Left ventricle myocardium inferior (tissue), 1 donor: ENCODE data around the gene TWF1. TPM values are rescaled to one million over a fixed set of nuclear protein-coding genes. Genes with fewer than 3 reads are reported as not detected.

ENCODE experiments used
- DNase-seq: peaks from one replicate; pipeline ENCODE4 v3.0.0-alpha.2; 2020
- H3K27ac ChIP-seq: fragments of 200-600 bp; replicated peaks from 2 replicates; pipeline ENCODE4 v1.8.0; 2021
- H3K27me3 ChIP-seq: fragments of 200-600 bp; 2 replicates; pipeline ENCODE4 v1.8.0; 2021; ENCODE audit warnings: low read depth
- H3K36me3 ChIP-seq: fragments of 200-600 bp; 2 replicates; pipeline ENCODE4 v1.8.0; 2021
- H3K4me1 ChIP-seq: fragments of 200-600 bp; 2 replicates; pipeline ENCODE4 v1.8.0; 2021
- H3K4me3 ChIP-seq: fragments of 200-600 bp; 2 replicates; pipeline ENCODE4 v1.8.0; 2021; ENCODE audit warnings: mild to moderate bottlenecking, moderate library complexity
- H3K9me3 ChIP-seq: fragments of 200-600 bp; replicated peaks from 2 replicates; pipeline ENCODE4 v1.8.0; 2021
- intact Hi-C: fragments of 100-400 bp; cut with micrococcal nuclease; formaldehyde crosslinking; loops from one replicate; pipeline ENCODE4 v1.11.0; 2022
- total RNA-seq: library from RNA; stranded (reverse); fragmentation: NEBNext Ultra II Directional; extraction: Animal tissue kit (Norgen Biotek cat#: 25700); gene quantifications from one replicate; pipeline ENCODE4 v1.2.1, GENCODE V29; 2021
- TF ChIP-seq, protein P1 (sequence below): fragments of 200-600 bp; IDR thresholded peaks from 2 replicates; pipeline ENCODE4 v1.8.0; 2021; ENCODE audit warnings: antibody characterized with exemption, mild to moderate bottlenecking, borderline replicate concordance
- donor health status: DM: no; HTN: yes; CAD: no; lungs with severe emphysema.

TWF1 gene
- total RNA-seq, 1 donor from 2014 or later = 14.3 TPM

DNA sequence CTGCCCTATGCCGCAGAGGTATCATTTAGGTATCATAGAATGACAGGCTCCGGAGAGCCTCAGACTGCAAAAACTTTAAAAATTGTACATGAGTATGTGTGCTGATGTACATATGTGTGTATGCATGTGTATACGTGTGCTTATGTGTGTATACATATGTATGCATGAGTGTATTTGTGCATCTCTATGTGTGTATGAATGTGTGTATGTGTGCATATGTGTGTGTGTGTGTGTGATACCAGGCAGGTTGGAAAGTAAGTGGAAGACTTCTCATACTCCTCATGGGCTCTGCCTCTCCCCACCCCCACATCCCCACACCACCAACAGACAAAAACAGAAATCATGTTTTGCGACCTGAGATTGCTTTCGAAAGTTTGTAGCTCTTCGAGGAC is 29.1 kb upstream of the TWF1 start:
- Histone ChIP-seq H3K9me3 (no peaks in the 10 kb centered on the region), H3K4me3 (peak overlapping the region; percentile 84), H3K36me3 (no peaks in the 10 kb centered on the region), H3K27ac (peak overlapping the region; percentile 98), H3K27me3 (no peaks in the 10 kb centered on the region), H3K4me1 (peaks cover 23% of the 10 kb centered on the region)
- intact Hi-C loops = no loop called here
- no peak for DNase-seq
- TF ChIP-seq, protein P1, sequence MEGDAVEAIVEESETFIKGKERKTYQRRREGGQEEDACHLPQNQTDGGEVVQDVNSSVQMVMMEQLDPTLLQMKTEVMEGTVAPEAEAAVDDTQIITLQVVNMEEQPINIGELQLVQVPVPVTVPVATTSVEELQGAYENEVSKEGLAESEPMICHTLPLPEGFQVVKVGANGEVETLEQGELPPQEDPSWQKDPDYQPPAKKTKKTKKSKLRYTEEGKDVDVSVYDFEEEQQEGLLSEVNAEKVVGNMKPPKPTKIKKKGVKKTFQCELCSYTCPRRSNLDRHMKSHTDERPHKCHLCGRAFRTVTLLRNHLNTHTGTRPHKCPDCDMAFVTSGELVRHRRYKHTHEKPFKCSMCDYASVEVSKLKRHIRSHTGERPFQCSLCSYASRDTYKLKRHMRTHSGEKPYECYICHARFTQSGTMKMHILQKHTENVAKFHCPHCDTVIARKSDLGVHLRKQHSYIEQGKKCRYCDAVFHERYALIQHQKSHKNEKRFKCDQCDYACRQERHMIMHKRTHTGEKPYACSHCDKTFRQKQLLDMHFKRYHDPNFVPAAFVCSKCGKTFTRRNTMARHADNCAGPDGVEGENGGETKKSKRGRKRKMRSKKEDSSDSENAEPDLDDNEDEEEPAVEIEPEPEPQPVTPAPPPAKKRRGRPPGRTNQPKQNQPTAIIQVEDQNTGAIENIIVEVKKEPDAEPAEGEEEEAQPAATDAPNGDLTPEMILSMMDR = no peak

DNA sequence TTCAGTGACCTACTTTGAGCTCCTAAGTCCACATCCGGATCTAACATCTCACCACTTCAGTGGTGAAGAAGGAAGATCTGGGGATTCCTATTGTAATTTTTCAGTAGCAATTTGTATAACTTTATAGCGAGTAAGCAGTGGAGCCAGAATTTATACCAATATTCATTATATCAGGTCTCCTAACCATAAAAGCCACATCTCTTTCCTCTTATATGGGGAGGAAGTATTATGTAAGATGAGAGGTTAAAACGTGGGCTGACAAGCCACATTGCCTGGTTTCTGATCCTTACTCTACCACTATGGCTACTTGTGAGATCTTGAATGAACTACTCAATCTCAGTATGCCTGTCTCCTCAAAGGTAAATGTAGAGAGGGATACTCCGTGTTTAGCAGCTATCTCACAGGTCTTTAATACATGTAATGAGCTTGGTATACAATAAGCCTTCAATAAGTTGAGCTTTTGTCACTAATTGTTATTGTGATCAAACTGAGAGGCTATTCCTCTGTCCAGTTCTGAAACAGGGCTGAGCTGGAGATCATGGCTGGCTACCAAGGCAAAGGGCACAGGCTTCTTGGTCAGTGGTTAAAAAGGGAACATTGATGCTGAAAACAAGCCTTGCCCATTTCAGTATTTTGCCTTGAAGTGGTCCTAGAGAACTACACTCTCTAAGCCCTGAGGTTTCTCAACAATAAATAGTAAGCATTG is 26.5 kb upstream of the TWF1 start:
- Histone ChIP-seq H3K9me3 (no peaks in the 10 kb centered on the region), H3K4me3 (no peak overlapping the region), H3K27ac (no peak overlapping the region), H3K27me3 (no peaks in the 10 kb centered on the region), H3K4me1 (peaks cover 23% of the 10 kb centered on the region), H3K36me3 (no peaks in the 10 kb centered on the region)
- TF ChIP-seq, protein P1 = no peak
- DNase-seq = no peak
- intact Hi-C loops = no loop called here

DNA sequence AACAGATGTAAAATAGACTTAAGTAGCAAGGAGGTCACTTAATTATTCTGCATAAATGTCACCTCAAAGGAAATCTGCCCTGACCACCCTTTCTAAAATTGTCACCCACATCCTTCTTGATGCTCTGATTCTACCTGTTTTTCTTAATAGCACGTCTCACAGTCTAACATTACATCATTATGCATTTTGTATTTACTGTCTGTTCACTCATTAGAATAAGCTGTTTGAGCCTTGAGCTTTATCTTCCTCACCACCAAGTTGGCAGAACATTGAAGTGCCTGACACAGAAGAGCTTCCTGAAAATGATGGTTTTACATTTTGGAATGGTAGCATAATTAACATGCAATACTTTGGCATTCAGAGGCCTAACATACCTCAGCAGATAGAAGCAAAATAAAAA is 21.0 kb upstream of the TWF1 start:
- DNase-seq = no peak
- Histone ChIP-seq H3K36me3 (no peaks in the 10 kb centered on the region), H3K27me3 (no peaks in the 10 kb centered on the region), H3K27ac (no peak overlapping the region), H3K4me3 (no peak overlapping the region), H3K9me3 (no peaks in the 10 kb centered on the region), H3K4me1 (no peaks in the 10 kb centered on the region)
- intact Hi-C loops = no loop called here
- TF ChIP-seq, protein P1 = no peak

DNA sequence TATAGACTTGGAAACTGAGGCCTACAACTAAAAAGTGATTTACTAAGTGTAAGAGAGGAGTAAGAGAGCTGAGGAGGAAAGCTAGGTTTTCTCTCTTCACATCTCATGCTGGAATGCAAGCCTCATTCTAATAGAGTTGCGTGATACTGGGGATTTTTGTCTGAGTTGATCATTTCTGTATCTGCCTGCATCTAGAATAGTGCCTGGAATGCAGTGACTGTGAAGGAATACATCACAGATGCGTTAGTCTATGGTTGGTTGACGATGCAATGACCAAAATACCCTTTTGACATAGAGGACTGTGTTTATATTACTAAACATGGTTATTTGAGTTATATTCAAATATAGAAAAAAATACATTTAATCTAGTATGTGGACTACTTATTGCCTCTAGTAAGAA is 20.6 kb upstream of the TWF1 start:
- Histone ChIP-seq H3K27me3 (no peaks in the 10 kb centered on the region), H3K4me3 (no peak overlapping the region), H3K36me3 (no peaks in the 10 kb centered on the region), H3K4me1 (no peaks in the 10 kb centered on the region), H3K9me3 (no peaks in the 10 kb centered on the region), H3K27ac (no peak overlapping the region)
- DNase-seq = no peak
- TF ChIP-seq, protein P1 = no peak
- intact Hi-C loops = no loop called here

DNA sequence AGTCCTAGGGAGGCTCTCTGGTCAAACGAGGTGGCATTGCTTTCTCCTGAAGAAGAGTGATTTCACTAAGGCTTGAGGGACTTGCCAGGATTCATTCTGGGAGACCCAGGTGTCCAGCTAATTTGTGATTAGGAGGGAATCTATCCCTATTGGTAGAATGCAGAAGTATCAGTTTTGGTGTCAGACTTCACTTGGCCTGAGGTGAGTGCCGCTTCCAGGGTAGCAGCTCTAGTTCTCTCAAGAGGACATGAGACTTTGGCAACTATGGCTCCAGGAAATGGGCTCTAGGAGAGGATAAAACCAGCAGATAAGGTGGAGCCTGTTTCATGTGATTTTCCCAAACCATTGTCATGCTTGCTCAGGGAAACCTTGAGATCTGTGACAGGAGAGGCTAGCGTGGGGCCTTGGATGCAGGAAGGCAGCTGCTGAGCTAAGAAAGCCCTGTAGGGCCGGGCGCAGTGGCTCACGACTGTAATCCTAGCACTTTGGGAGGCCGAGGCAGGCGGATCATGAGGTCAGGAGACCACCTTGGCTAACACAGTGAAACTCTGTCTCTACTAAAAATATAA is 18.2 kb upstream of the TWF1 start:
- DNase-seq = no peak
- Histone ChIP-seq H3K27ac (no peak overlapping the region), H3K27me3 (no peaks in the 10 kb centered on the region), H3K4me3 (no peak overlapping the region), H3K9me3 (no peaks in the 10 kb centered on the region), H3K36me3 (no peaks in the 10 kb centered on the region), H3K4me1 (no peaks in the 10 kb centered on the region)
- intact Hi-C loops = no loop called here
- TF ChIP-seq, protein P1 = no peak
